DOHH2 (cell line): ENCODE results near the gene HIVEP3.

ENCODE experiments used
- H3F3A ChIP-seq: fragments of 200-600 bp; sonication (generic), shearing (Covaris generic); 2 replicates; pipeline ENCODE4 v1.6.0; 2016; ENCODE audit warnings: antibody characterized with exemption, mild to moderate bottlenecking; ENCODE audit not compliant: control insufficient read depth, insufficient read depth
- H3K27ac ChIP-seq: fragments of 200-600 bp; sonication (generic); 2 replicates; pipeline ENCODE4 v1.5.1; 2014; ENCODE audit warnings: low read depth, mild to moderate bottlenecking, low read length, moderate library complexity
- H3K27me3 ChIP-seq: fragments of 200-600 bp; sonication (generic); 2 replicates; pipeline ENCODE4 v1.6.1; 2014; ENCODE audit warnings: mild to moderate bottlenecking, low read length, mixed read lengths; ENCODE audit not compliant: control insufficient read depth
- H3K36me3 ChIP-seq: fragments of 200-600 bp; sonication (generic); 2 replicates; pipeline ENCODE4 v1.6.1; 2014; ENCODE audit warnings: mild to moderate bottlenecking, low read length, moderate library complexity, mixed read lengths; ENCODE audit not compliant: control insufficient read depth
- H3K4me1 ChIP-seq: fragments of 200-600 bp; sonication (generic); 2 replicates; pipeline ENCODE4 v1.6.1; 2014; ENCODE audit warnings: mild to moderate bottlenecking, low read length, mixed read lengths; ENCODE audit not compliant: control insufficient read depth
- H3K4me2 ChIP-seq: fragments of 200-600 bp; sonication (generic); 2 replicates; pipeline ENCODE4 v1.6.0; 2014; ENCODE audit warnings: mild to moderate bottlenecking, low read length, moderate library complexity
- H3K4me3 ChIP-seq: fragments of 200-600 bp; sonication (generic); 2 replicates; pipeline ENCODE4 v1.5.1; 2014; ENCODE audit warnings: mild to moderate bottlenecking, low read length, mixed read lengths
- H3K79me2 ChIP-seq: fragments of 200-600 bp; sonication (generic); 2 replicates; pipeline ENCODE4 v1.6.1; 2014; ENCODE audit warnings: mild to moderate bottlenecking, low read length, mixed read lengths; ENCODE audit not compliant: control insufficient read depth
- H3K9me2 ChIP-seq: fragments of 200-600 bp; sonication (generic); replicated peaks from 2 replicates; pipeline ENCODE4 v1.6.1; 2014; ENCODE audit warnings: mild to moderate bottlenecking, low read length, mixed read lengths; ENCODE audit not compliant: control insufficient read depth
- H3K9me3 ChIP-seq: fragments of 200-600 bp; sonication (generic); 2 replicates; pipeline ENCODE4 v1.6.1; 2014; ENCODE audit warnings: antibody characterized with exemption, low read length, mixed read lengths; ENCODE audit not compliant: control insufficient read depth, insufficient read depth
- H4K20me1 ChIP-seq: fragments of 200-600 bp; sonication (generic); 2 replicates; pipeline ENCODE4 v1.6.0; 2014; ENCODE audit warnings: low read depth, mild to moderate bottlenecking, antibody characterized with exemption, low read length, moderate library complexity; ENCODE audit not compliant: control insufficient read depth, insufficient read depth
- EZH2phosphoT487 ChIP-seq: fragments of 200-600 bp; sonication (generic); IDR thresholded peaks from 2 replicates; pipeline ENCODE4 v1.6.1; 2017; ENCODE audit warnings: borderline replicate concordance, mild to moderate bottlenecking, antibody characterized with exemption, low read length, moderate library complexity, mixed read lengths
- TF ChIP-seq, protein P1 (sequence below): fragments of 200-600 bp; sonication (generic); IDR thresholded peaks from one replicate; pipeline ENCODE4 v1.5.1; 2014; ENCODE audit warnings: antibody characterized with exemption, mild to moderate bottlenecking, low read depth, low read length; ENCODE audit not compliant: poor library complexity, severe bottlenecking

Gene HIVEP3

DNA sequence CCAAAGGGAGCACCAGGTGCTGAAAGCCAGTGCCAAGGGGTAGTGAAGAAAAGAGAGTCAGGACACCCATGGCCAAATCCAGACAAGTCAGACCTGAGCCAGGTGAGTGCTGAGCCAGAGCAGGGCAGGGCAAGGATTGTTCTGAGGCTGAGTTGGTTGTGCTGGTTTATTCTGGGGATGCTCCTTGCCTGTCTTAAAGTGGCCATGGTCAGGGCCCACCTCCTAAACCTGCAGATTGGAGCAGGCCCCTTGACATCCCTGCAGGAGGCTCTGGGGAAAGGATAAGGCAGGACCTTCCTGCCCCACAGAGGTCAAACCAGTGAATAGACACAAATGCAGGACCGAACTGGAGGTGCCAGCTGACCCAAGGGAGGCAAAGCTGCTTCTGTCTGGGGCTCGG, 138.4 kb downstream of the HIVEP3 start:
- TF ChIP-seq, protein P1, sequence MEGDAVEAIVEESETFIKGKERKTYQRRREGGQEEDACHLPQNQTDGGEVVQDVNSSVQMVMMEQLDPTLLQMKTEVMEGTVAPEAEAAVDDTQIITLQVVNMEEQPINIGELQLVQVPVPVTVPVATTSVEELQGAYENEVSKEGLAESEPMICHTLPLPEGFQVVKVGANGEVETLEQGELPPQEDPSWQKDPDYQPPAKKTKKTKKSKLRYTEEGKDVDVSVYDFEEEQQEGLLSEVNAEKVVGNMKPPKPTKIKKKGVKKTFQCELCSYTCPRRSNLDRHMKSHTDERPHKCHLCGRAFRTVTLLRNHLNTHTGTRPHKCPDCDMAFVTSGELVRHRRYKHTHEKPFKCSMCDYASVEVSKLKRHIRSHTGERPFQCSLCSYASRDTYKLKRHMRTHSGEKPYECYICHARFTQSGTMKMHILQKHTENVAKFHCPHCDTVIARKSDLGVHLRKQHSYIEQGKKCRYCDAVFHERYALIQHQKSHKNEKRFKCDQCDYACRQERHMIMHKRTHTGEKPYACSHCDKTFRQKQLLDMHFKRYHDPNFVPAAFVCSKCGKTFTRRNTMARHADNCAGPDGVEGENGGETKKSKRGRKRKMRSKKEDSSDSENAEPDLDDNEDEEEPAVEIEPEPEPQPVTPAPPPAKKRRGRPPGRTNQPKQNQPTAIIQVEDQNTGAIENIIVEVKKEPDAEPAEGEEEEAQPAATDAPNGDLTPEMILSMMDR, result no peak
- no peak for TF ChIP-seq EZH2phosphoT487
- H3K9me2 ChIP-seq, result no peaks in the 10 kb centered on the region

DNA sequence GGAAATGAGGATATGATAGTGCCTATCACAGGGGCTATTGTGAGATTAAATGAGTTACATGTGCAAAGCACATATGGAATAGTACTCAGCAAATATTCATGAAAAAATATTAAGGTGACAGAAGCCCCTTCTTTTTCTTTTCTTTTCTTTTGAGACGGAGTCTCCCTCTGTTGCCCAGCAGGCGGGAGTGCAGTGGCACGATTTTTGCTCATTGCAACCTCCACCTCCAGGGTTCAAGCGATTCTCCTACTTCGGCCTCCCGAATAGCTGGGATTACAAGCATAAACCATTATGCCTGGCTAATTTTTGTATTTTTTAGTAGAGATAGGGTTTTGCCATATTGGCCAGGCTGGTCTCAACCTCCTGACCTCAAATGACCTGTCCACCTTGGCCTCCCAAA, 139.4 kb downstream of the HIVEP3 start:
- Histone ChIP-seq H3K9me3 (no peaks in the 10 kb centered on the region), H3K36me3 (no peaks in the 10 kb centered on the region), H3K27ac (no peak overlapping the region), H3K27me3 (no peaks in the 10 kb centered on the region), H3K79me2 (no peaks in the 10 kb centered on the region), H3K4me2 (no peak overlapping the region), H3F3A (no peaks in the 10 kb centered on the region), H3K4me1 (no peaks in the 10 kb centered on the region), H3K4me3 (no peak overlapping the region), H3K9me2 (no peaks in the 10 kb centered on the region), H4K20me1 (no peaks in the 10 kb centered on the region)
- TF ChIP-seq, protein P1, result no peak
- no peak for TF ChIP-seq EZH2phosphoT487

More for the DNA sequence above, 138.4 kb downstream of the HIVEP3 start:
- no peak overlapping the region for H3K27ac ChIP-seq
- H3K79me2 ChIP-seq, result no peaks in the 10 kb centered on the region
- no peaks in the 10 kb centered on the region for H3K36me3 ChIP-seq
- no peaks in the 10 kb centered on the region for H3K27me3 ChIP-seq
- no peaks in the 10 kb centered on the region for H3K9me3 ChIP-seq
- no peaks in the 10 kb centered on the region for H3F3A ChIP-seq
- no peaks in the 10 kb centered on the region for H4K20me1 ChIP-seq
- no peak overlapping the region for H3K4me2 ChIP-seq
- H3K4me3 ChIP-seq, result no peak overlapping the region
- no peaks in the 10 kb centered on the region for H3K4me1 ChIP-seq

GRCh38 chr1:41777695-41778094, 141.0 kb downstream of the HIVEP3 start:
- TF ChIP-seq, protein P1, result no peak
- no peak for TF ChIP-seq EZH2phosphoT487
- no peak overlapping the region for H3K4me3 ChIP-seq

GRCh38 chr1:41776891-41777441, 141.8 kb downstream of the HIVEP3 start:
- no peaks in the 10 kb centered on the region for H3K36me3 ChIP-seq
- no peaks in the 10 kb centered on the region for H3K79me2 ChIP-seq
- no peaks in the 10 kb centered on the region for H3K9me3 ChIP-seq
- H3K4me1 ChIP-seq, result no peaks in the 10 kb centered on the region
- no peak overlapping the region for H3K4me3 ChIP-seq
- no peak for TF ChIP-seq EZH2phosphoT487
- TF ChIP-seq, protein P1, result no peak
- no peak overlapping the region for H3K4me2 ChIP-seq
- H3K27me3 ChIP-seq, result no peaks in the 10 kb centered on the region
- no peak overlapping the region for H3K27ac ChIP-seq
- no peaks in the 10 kb centered on the region for H4K20me1 ChIP-seq
- no peaks in the 10 kb centered on the region for H3F3A ChIP-seq
- H3K9me2 ChIP-seq, result no peaks in the 10 kb centered on the region

More at GRCh38 chr1:41777695-41778094, 141.0 kb downstream of the HIVEP3 start:
- H3K9me2 ChIP-seq, result no peaks in the 10 kb centered on the region
- H3K27me3 ChIP-seq, result no peaks in the 10 kb centered on the region
- no peaks in the 10 kb centered on the region for H3K4me1 ChIP-seq
- H4K20me1 ChIP-seq, result no peaks in the 10 kb centered on the region
- H3F3A ChIP-seq, result no peaks in the 10 kb centered on the region
- H3K36me3 ChIP-seq, result no peaks in the 10 kb centered on the region
- no peaks in the 10 kb centered on the region for H3K79me2 ChIP-seq
- H3K4me2 ChIP-seq, result no peak overlapping the region
- H3K27ac ChIP-seq, result no peak overlapping the region
- no peaks in the 10 kb centered on the region for H3K9me3 ChIP-seq
